ENCODE data around the gene ZNF236.
"Not testable (repeated sequence)": the region's sequence is repeated elsewhere in the genome, so short reads cannot be mapped to it uniquely, and the experiment has no call there.

ZNF236 gene

GRCh38 chr18:76822506-76823160 lies at the start of gene ZNF236:
ZNF236 (plus strand) TSS chr18:76822557; CDS start chr18:76822608, 51 bp downstream.
- TF ChIP-seq CTCF (conservative IDR thresholded peaks at IDR 0.05): no peak
- peak within 1 kb of the TSS; percentile 92 for H3K27ac ChIP-seq

- TF ChIP-seq CTCF (conservative IDR thresholded peaks at IDR 0.05): no peak
- no peak overlapping the region for H3K27ac ChIP-seq
These were observed 49.7 kb upstream of the ZNF236 start for GRCh38 chr18:76772665-76773064.

GRCh38 chr18:76777036-76777435 lies 45.3 kb upstream of the ZNF236 start:
- H3K27ac ChIP-seq: not testable (repeated sequence)

- no peak overlapping the region for H3K27ac ChIP-seq
- no peak for TF ChIP-seq CTCF (conservative IDR thresholded peaks at IDR 0.05)
These were observed 38.4 kb upstream of the ZNF236 start for GRCh38 chr18:76783786-76784484.

- TF ChIP-seq CTCF (conservative IDR thresholded peaks at IDR 0.05): no peak
- no peak overlapping the region for H3K27ac ChIP-seq
These were observed 36.5 kb upstream of the ZNF236 start for GRCh38 chr18:76785872-76786271.

GRCh38 chr18:76788571-76789317 lies 33.6 kb upstream of the ZNF236 start:
- no peak overlapping the region for H3K27ac ChIP-seq
- TF ChIP-seq CTCF (conservative IDR thresholded peaks at IDR 0.05): no peak

- H3K27ac ChIP-seq: no peak overlapping the region
These were observed 31.3 kb upstream of the ZNF236 start for GRCh38 chr18:76791106-76791505.

More at GRCh38 chr18:76791106-76791505, 31.3 kb upstream of the ZNF236 start:
- TF ChIP-seq CTCF (conservative IDR thresholded peaks at IDR 0.05): no peak
